GM19372 (cell line): ENCODE data around the gene CROT.

Source experiments
- ATAC-seq: cut with Tn5 transposase; IDR thresholded peaks from one replicate; pipeline ENCODE4 v1.9.1; 2021; ENCODE audit warnings: mild to moderate bottlenecking, low read depth, moderate library complexity; ENCODE audit not compliant: unreplicated experiment

The CROT gene

DNA sequence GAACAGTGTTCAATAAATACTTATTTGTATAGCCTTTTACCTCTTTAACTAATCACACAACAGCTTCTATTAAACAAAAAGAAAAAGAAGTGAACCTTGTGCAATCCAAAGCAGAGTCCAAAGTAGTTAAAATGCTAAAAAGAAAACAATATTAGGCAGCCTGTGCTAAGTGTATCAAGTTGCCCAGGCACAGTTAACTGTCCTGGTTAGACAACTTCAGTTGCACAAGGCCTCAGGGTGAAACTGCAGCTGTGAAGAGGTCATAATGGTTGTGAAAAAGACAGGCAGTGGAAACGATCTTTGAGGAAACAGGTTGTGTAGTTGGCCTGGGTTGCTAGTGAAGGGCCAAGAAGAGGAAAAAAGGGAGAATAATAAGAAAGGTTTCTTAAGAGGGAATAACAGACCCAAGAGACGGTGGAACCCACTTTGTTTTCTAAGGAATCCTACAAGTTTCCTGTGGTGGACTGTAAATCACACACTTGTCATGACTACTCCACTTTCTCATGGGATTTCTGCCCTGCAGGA is 6.0 kb upstream of the CROT start:
- no peak for ATAC-seq

DNA sequence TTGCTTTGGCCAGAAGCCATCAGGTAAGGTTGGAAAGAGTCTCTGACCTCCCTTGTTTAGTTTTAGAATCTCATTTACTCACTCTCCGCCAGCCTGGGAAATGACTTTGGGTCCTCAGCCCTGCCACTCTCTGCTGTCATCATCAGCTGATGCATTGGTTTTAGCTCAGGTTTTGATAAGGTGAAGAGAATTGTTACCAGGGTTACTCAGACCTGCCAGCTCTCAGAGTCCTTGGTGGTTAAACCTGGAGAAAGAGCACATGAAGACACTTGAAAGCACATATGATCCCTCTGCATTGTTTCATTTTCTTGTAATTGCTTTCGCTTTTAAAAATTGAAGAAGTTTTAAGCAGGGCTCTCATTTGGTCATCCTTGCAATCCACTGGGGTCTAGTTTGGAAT is 4.0 kb upstream of the CROT start:
- ATAC-seq = no peak

DNA sequence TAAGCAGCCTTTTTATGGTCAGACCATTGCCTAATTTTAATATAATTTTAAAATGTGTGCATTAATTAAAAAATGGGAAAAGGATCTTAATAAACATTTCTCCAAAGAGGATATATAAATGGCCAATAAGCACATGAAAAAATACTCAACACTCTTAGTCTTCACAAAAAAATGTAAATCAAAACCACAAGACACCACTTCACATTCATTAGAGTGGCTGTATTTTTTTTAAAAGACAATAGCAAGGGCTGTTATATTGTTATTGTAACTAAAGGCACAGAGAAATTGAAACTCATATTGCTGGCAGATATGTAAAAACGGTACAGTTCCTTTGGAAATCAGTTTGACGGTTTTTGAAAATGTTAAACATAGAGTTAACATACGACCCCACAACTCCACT is 3.2 kb upstream of the CROT start:
- ATAC-seq = no peak

DNA sequence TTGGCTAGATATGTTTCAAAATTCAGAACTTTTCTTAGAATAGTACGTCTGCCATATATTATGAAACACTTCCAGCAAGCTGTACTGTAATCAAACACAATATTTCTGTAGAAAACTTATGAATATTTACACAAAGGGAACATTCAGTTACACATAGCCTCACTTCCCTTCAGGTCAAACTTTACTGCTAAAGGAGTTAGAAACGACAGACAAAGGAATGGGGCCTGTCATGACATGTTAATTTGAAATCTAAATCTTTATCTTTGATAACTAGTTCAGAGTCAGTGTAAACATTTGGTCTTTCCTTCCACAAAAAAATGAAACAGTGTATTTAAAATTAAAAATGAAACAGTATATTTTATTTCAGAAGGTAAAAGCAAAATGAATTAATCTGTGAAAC is 1.0 kb upstream of the CROT start:
- no peak for ATAC-seq

DNA sequence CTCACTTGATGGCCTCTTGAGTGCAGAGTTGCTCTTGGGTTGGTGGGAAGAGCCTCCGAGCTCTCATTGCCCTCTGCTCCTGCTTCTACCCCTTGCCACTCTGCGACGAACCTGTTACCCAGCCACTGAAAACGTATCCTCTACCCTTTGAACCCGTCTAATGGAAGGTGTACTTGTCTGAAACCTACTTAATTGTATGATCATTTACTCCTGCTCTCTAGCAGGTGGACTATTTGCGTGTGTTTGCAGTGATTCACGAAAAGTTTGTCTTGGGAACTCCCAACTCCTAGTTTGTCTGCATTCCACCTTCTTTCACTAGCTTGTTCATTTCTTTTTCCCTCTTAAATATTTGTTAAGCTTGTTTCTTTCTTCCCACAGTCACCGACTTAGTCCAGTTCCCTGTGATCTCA is 503 bp downstream of the CROT start:
- no peak for ATAC-seq

DNA sequence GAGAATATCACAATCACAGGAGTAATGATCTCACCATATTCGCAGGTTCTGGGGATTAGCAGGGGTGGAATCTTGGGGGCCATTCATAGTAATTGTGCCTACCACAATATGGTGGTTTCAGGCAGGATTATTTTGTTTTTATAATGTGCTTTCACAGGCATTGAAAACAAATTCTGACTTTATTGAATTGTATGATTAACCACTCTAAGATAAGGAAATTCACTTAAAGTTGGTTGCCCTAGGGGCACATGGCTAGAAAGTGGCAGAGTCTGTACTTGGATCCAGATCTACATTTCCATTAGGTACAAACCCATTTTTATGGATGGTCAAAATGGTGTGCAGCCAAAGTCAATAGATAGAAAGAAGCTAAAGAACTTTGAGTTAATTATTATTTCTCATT is 1.7 kb downstream of the CROT start:
- ATAC-seq = no peak

DNA sequence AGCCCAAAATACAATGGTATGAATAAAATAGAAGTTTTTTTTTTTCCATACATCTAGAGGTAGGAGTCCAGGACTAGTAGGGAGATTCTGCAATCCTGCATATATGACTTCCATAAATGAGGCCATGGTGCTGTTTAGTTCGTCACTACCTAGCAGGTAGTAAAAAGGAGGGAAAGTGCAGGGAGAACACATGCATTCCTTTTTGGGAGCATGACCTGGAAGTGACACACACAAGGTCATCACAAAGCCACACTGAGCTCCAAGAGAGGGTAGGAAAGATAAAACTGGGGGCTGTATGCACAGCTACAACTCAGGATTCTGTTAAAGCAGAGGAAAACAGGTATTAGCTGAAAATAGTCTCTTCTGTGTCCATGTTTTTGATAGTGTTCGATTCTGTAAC is 2.2 kb downstream of the CROT start:
- ATAC-seq = no peak

DNA sequence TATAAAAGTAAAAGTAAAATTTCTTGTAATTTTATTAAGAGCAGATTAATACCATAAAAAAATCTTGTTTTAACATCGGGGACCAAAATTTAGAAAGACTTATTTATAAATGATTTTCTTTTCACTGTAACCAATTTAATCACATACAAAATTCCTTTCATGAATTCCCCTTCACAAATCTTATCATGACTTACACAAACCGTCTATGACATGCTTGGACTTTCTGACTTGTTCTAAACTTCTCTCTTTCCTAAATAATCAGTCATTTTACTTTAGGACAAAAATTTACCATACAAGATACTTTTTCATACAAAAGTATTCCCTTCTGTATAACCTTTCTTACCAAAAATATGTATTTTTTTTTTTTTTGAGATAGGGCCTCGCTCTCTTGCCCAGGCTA is 9.3 kb downstream of the CROT start:
- ATAC-seq = no peak

DNA sequence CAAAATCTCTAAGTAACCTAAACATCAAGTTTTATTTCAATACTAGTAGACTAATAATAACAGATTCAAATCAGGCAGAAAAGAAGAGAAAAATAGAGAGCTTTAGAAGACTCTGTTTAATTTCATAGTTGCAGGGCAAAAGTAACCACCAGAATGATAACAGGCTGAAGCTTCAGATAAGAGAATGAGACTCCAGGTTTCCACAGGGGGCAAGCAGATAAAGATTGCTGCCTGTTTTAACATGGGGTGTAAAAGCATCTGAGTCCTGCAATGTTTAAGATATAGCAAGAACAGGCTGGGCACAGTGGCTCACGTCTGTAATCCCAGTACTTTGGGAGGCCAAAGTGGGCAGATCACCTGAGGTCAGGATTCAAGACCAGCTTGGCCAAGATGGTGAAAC is 11.0 kb downstream of the CROT start:
- ATAC-seq = no peak

DNA sequence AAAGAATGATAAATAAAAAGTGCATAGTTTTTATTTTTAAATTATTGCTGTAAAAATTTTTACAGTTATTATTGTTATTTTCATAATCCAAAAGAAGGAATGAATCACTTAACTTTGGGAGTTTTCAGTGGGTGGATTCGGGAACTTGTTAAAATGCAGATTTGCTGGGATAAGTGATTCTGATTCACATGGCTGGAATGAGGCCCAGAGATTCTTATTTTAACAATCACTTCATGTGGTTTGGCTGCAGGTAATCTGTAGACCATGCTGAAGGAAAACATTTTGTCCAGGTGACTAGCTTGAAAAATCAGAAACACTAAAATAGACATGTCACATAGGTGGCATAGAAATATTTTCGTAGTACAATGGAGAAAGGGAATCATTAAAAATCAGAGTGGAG is 13.9 kb downstream of the CROT start:
- no peak for ATAC-seq

DNA sequence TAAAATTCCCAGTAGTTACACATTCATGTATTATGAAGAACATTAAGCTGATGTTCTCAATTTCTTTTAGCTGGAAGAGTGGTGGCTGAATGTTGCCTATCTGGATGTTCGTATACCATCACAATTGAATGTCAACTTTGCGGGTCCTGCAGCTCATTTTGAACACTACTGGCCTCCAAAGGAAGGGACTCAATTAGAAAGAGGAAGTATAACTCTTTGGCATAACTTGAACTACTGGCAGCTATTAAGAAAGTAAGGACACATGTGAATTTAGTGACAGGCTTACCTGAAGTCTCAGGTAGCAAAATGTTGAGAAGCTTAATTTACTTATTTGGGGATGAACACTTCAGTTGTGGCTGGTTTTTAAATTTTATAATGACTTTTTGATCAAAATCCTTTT is 15.9 kb downstream of the CROT start:
- ATAC-seq = no peak

DNA sequence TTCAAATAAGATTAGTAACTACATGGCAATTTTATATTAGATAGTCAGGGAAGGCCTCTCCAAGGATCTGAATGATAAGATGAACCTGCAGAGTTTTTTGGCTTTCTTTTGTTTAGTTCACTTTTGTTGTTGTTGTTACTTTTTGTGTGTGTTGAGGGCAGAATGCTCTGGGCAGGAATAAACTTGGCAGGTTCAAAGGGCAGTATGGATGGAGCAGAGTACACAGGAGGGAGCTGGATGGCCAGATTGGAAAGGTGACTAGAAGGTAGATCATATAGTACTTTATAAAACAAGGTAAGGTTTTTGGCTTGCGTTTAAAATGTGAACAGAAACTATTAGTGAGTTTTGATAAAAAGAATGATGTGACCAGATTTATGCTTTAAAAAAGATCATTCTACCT is 17.9 kb downstream of the CROT start:
- ATAC-seq = no peak

DNA sequence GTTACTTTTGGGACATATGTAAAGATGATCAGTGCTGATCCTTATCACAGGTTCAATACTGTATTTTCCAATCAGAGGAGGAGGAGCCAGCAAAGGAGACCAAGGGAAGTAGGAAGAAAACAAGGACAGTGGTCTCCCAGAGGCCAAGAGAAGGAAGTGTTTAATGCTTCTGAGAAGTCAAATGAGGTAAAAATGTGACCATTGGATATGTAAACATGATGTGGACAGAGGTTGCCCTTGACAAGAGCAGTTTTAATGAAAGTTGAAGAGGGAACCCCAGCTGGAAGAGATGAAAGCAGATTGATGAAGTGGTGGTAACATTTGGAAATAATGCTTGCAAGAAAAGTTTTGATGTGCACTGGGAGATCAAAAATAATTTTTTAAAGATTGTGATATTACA is 18.8 kb downstream of the CROT start:
- ATAC-seq = no peak

DNA sequence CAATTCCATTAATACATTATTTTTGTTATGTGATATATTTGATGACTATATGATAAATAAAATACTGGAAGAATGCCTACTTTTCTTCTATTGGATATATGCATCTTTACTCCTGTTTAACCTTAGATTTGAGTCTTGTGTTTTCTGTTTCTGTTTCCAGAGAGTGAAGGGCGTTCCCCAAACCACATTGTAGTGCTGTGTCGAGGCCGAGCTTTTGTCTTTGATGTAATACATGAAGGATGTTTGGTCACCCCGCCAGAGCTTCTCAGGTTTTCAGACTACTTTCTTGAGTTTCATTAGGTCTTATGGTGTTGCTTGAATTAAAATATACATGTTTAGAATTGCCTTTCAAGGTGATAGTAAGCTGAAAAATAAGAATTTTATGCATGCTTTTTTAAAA is 23.8 kb downstream of the CROT start:
- no peak for ATAC-seq

DNA sequence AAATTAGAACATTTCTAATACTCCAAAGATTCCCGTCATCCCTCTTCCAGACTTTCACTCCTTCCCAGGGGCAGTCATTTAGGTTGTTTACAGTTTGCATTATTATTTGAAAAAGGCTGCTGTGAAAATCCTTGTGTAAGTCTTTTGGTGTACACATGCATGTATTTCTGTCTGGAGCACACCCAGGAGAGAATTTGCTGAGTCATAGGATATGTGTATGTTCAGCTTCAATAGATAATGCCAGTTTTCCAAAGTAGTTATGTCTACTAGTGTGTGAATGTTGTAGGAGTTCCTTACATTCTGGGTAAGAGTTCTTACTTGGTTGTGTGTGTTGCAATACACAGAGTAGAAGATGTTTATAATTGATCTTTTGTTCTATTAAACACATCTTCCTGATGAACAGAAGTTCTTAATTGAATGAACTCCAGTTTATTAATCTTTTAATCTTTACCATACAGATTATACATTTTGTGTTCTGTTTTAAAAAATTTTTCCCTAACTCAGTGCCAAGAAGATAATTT is 25.3 kb downstream of the CROT start:
- no peak for ATAC-seq

DNA sequence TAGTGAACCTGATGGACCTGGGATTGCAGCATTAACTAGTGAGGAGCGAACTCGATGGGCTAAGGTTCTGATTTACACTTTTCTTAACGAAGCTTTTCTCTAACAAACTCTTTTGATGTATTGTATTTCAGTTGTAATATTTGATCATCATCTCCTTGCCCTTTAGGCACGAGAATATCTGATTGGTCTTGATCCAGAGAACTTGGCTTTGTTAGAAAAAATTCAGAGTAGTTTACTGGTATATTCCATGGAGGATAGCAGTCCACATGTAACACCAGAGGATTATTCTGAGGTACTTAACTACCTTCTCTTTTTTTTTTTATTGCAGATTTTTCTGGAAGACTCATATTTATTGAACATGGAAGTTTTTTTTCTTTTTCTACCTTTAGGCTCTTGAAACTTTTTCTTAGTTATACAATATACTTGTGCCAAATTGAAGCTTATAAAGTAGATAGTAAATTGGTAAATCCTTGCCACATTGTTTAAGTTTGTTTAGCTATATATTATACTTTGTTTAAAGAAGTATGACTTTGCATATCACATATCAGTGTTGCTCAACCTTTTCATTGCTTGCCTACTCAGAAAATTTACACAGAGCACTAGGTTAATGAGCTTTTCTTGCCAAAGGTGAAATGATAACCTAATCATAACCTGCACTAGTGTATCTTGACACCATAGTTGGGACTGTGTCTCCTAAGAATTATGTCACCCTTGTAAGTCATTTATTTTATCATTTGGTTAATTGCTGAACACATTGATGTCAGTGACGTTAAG is 30.4 kb downstream of the CROT start:
- ATAC-seq = no peak

DNA sequence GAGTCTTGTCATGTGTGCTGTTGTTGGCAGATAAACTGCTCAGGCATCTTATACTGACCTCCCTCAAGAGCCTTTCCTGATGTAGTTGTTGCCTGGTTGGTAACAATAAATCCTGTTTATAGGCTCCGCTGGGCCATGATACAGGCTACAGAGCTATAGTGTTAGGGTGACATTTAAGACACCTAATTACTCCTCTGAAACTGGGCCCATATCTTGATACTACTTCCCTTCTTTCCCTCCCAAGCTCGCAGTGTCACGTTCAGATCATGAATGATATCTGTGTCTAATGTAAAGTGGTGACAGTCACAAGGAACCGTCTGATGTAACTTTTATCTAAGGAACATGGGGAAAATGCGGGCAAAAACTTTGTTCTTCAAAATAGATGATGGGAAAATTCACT is 35.4 kb downstream of the CROT start:
- ATAC-seq = no peak

DNA sequence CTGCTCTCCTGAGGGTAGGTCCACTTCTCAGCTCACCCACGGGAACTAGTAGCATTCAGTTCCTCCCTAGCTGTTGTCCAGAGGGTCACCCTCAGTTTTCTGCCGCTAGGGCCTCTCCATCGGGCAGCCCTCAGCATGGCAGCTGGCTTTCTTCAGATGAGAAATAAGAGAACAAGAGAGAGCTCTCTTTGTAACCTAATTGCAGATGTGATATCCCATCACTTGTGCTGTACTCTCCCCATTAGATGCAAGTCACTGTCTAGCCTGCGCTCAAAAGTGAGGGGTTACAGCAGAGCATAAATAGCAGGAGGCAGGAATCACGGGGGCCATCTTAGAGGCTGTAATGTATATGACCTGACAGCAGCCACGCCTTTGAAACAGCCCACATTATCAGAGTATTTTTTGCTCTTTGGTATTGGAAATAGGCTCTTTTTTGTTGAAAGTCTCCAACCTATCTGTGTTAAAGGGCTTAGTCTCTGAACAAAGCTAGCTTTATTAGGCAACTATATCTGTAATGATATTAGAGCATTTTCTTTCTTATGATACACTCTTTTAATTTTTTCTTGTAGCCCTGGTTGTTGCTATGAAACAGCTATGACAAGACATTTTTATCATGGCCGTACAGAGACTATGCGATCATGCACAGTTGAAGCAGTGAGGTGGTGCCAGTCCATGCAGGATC is 45.7 kb downstream of the CROT start:
- no peak for ATAC-seq

DNA sequence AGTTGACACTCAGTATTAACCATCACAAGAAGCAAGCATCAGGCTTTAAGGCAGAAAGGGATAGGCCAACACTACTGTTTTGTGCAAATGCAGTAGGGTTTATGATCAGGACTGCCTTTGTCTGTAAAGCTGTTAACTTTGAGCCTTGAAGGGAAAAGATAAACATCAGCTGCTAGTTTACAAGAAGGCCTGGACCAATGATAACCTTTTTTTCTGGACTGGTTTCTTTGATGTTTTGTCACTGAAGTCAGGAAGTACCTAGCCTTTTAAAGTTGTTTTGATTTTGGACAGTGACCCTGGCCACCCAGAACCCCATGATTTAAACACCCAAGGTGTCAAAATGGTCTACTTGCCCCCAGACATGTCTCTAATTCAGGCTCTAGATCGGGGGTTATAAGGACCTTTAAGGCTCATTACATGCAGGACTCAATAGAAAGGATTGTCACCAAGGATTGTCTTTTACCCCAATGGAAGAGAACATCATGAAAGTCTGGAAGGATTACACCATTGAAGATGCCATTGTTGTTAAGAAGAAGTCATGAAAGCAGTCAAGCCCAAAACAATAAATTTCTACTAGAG is 50.1 kb downstream of the CROT start:
- ATAC-seq = no peak

DNA sequence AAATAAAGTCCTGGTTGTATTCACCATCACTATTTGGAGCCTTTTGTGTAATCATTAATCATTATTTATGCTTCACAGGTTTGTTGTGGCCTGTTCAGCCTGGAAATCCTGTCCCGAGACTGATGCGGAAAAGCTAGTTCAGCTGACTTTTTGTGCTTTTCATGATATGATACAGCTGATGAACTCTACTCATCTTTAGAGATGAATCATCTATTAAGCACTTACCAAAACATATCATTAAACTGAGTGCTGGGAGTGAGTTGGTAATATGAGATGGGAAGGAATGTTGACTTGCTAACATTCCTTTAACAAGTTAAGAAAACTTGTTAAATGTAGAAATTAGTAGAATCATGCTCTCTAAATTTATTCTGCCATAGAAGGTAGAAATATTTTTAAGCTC is 53.0 kb downstream of the CROT start:
- ATAC-seq = no peak

DNA sequence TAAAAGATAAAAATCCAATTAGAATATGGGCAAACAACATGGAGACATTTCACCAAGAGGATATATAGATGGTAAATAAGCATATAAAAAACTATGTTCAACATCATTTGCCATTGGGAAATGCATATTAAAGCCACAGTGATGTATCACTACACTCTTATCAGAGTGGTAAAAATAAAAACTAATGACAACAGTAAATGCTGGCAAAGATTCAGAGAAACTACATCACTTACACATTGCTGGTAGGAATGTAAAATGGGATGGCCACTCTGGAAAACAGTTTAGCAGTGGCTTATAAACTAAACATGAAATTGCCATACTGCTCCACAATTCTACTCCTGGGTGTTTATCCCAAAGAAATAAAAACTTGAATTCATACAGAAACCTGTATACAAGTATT is 59.2 kb downstream of the CROT start:
- ATAC-seq = no peak

DNA sequence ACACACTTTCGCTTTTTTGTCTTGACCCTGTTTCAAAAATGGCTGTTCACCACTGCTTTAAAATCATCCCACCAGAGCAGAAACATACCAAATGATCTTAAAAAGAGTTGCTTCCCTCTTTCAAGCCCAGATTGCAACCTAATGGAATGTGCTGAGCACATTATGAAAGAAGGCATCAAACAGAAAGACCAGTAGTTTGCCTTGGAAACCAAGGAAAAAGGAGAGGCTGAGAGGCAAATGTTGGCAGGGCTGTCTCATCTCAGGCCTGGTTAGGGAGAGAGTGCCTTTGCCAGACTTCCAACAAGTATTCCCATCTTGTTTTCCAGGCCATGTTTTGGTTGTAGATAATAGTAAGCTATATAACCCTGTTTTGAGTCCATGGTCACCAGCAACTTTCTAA is 65.7 kb downstream of the CROT start:
- no peak for ATAC-seq
